CD4-positive, CD25-positive, alpha-beta regulatory T cell (primary cell): Measurements from ENCODE around the gene VAPB. TPM values are rescaled to one million over a fixed set of nuclear protein-coding genes. Genes with fewer than 3 reads are reported as not detected.

ENCODE experiments used
- ATAC-seq, 2 donors: fragments of 150-1000 bp; cut with Tn5 transposase; one replicate each; pipeline ENCODE4 v1.10.0; 2021; ENCODE audit warnings: low read depth in 2 of 2, moderate number of reproducible peaks in 2 of 2, moderate library complexity in 1 of 2
- DNase-seq, 3 donors: peaks; one replicate each; pipeline versions ENCODE4 v3.0.0 to v3.0.0-alpha.2; 2012 to 2022; ENCODE audit warnings: mixed read lengths in 1 of 3
- H3K27ac ChIP-seq: one replicate; pipeline ENCODE4 v1.7.0; 2013; ENCODE audit warnings: mild to moderate bottlenecking, low read length; ENCODE audit not compliant: insufficient read depth, poor library complexity, severe bottlenecking
- H3K27me3 ChIP-seq: one replicate; pipeline ENCODE4 v1.7.0; 2013; ENCODE audit warnings: low read length; ENCODE audit not compliant: control insufficient read depth, insufficient read depth
- H3K36me3 ChIP-seq: one replicate; pipeline ENCODE4 v1.7.0; 2013; ENCODE audit warnings: mild to moderate bottlenecking, low read length, moderate library complexity; ENCODE audit not compliant: control insufficient read depth, insufficient read depth
- H3K4me1 ChIP-seq: 2 replicates; pipeline ENCODE4 v1.7.0; 2013; ENCODE audit warnings: mild to moderate bottlenecking, low read length; ENCODE audit not compliant: insufficient read depth, control insufficient read depth, poor library complexity, severe bottlenecking
- H3K4me3 ChIP-seq: one replicate; pipeline ENCODE4 v1.7.0; 2013; ENCODE audit warnings: low read depth, mild to moderate bottlenecking, low read length, moderate library complexity
- H3K9me3 ChIP-seq, 2 experiments: 1 replicate in 1 of 2; 2 replicates in 1 of 2; pipeline ENCODE4 v1.7.0; 2013; ENCODE audit warnings: low read length in 2 of 2, mild to moderate bottlenecking in 1 of 2, moderate library complexity in 1 of 2; ENCODE audit not compliant: control insufficient read depth in 2 of 2
- H3K27ac Mint-ChIP-seq, 3 donors: one replicate each; pipeline ENCODE4 v1.8.0; 2020 to 2022; ENCODE audit warnings: mild to moderate bottlenecking in 3 of 3, mixed read lengths in 3 of 3, moderate library complexity in 2 of 3
- H3K27me3 Mint-ChIP-seq: one replicate; pipeline ENCODE4 v1.8.0; 2022; ENCODE audit warnings: mild to moderate bottlenecking, mixed read lengths
- H3K36me3 Mint-ChIP-seq: one replicate; pipeline ENCODE4 v1.8.0; 2020; ENCODE audit warnings: mixed read lengths
- H3K4me1 Mint-ChIP-seq, 4 donors: one replicate each; pipeline ENCODE4 v1.8.0; 2020 to 2022; ENCODE audit warnings: mixed read lengths in 4 of 4, mild to moderate bottlenecking in 1 of 4
- H3K4me3 Mint-ChIP-seq, 4 donors: one replicate each; pipeline ENCODE4 v1.8.0; 2020 to 2022; ENCODE audit warnings: mild to moderate bottlenecking in 4 of 4, mixed read lengths in 4 of 4, moderate library complexity in 3 of 4
- H3K9me3 Mint-ChIP-seq, 7 donors: one replicate each; pipeline ENCODE4 v1.8.0; 2020 to 2022; ENCODE audit warnings: mixed read lengths in 7 of 7, mild to moderate bottlenecking in 3 of 7, moderate library complexity in 2 of 7
- polyA plus RNA-seq, 4 donors: library from polyadenylated mRNA; unstranded; fragments of 300-500 nt; fragmentation: Illumina TruSeq; gene quantifications; one replicate each; pipeline ENCODE4 v1.2.3, GENCODE V29; 2021
- total RNA-seq: library from RNA; stranded (reverse); gene quantifications from one replicate; pipeline ENCODE4 v1.2.3, GENCODE V29; 2022

The VAPB gene
- total and polyA plus RNA-seq, 5 donors from 2014 or later = 18.9 to 25.7 (median 21.9) TPM

DNA sequence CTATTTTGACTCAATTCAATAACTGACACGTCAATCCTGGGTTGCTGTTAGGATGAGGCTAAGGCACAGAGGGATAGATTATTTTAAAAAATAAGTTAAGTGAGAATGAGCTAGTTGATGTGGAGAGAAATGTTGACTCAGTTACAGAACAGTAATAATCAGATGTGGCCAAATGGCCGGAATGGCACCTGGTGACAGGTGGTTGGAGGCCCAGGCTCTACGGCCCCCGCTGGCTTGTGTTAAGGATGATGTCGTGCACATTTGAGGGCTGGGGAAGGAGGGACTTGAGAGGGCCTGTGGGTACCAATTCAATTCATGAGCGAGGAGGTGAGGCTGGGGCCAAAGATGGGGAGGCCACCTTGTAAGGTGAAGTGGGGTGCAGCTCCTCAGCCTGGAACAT lies 94.4 kb downstream of the VAPB start:
- H3K4me1 Mint-ChIP-seq = peaks cover 0 to 3% (median 0%) of the 10 kb centered on the region in 4 donors
- peaks cover 16% of the 10 kb centered on the region for H3K27me3 Mint-ChIP-seq
- H3K27ac Mint-ChIP-seq = no peak overlapping the region

DNA sequence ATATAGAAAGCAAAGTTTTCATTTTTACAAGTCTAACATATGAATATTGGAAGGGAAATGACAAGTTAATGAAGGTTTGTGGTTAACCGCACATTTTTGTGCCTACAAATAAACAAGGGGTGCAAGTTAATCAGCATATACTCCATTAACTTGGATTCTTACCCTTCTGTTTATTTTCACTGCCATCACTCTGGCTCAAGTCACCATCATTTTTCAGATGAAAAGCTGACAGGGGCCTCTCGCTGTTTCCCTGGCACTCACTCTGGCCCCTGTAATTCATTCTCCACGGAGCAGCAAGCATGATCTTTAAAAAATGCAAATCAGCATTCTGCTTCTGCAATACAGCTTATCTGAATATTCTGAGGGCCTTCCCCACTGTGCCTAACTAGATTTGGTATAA lies 96.4 kb downstream of the VAPB start:
- no peak overlapping the region for H3K27ac ChIP-seq
- ATAC-seq (no peak), DNase-seq (no peak)
- H3K9me3 ChIP-seq = peaks cover 16 to 22% of the 10 kb centered on the region in 2 experiments
- Mint-ChIP-seq H3K4me1 (peaks cover 0 to 3% (median 0%) of the 10 kb centered on the region in 4 donors), H3K4me3 (no peak overlapping the region), H3K9me3 (peaks cover 0 to 33% (median 11%) of the 10 kb centered on the region in 7 donors), H3K27ac (no peak overlapping the region), H3K27me3 (peaks cover 16% of the 10 kb centered on the region), H3K36me3 (peaks cover 14% of the 10 kb centered on the region)
- H3K4me3 ChIP-seq = no peak overlapping the region
- no peaks in the 10 kb centered on the region for H3K36me3 ChIP-seq
- H3K27me3 ChIP-seq = peaks cover 5% of the 10 kb centered on the region
- H3K4me1 ChIP-seq = no peaks in the 10 kb centered on the region

More for the DNA sequence above, 94.4 kb downstream of the VAPB start:
- peaks cover 5% of the 10 kb centered on the region for H3K27me3 ChIP-seq
- no peak for ATAC-seq
- Mint-ChIP-seq H3K36me3 (peaks cover 9% of the 10 kb centered on the region), H3K4me3 (no peak overlapping the region), H3K9me3 (peaks cover 0 to 25% (median 11%) of the 10 kb centered on the region in 7 donors)
- H3K36me3 ChIP-seq = no peaks in the 10 kb centered on the region
- no peak for DNase-seq
- H3K4me3 ChIP-seq = no peak overlapping the region
- peaks cover 16 to 18% of the 10 kb centered on the region in 2 experiments for H3K9me3 ChIP-seq
- H3K27ac ChIP-seq = no peak overlapping the region
- H3K4me1 ChIP-seq = no peaks in the 10 kb centered on the region

DNA sequence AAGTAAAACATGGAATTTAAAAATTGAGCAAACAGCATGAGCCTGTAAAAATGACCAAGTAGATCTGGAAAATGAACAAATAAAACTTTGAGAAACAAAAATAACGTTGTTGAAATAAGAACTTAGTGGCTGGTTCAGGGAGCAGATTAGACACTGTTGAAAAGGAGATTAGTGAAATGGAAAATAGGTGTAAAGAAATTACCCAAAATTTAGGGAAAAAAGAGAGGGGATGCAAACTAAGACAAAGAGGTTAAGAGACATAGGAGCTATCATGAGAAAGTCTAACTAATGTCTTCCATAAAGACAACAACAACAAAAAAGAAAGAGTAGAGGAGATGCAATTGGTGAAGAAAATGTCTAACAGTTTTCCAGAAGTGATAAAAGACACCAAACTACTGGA lies 97.2 kb downstream of the VAPB start:
- Mint-ChIP-seq H3K27ac (no peak overlapping the region), H3K4me3 (peak overlapping the region in 1 of 4 donors; percentile 73), H3K4me1 (peaks cover 0 to 3% (median 0%) of the 10 kb centered on the region in 4 donors), H3K9me3 (peaks cover 0 to 33% (median 11%) of the 10 kb centered on the region in 7 donors), H3K27me3 (peaks cover 12% of the 10 kb centered on the region), H3K36me3 (peaks cover 14% of the 10 kb centered on the region)
- DNase-seq (no peak), ATAC-seq (no peak)
- Histone ChIP-seq H3K36me3 (no peaks in the 10 kb centered on the region), H3K4me1 (no peaks in the 10 kb centered on the region), H3K9me3 (peaks cover 16 to 22% of the 10 kb centered on the region in 2 experiments), H3K27me3 (peaks cover 5% of the 10 kb centered on the region), H3K4me3 (no peak overlapping the region), H3K27ac (no peak overlapping the region)

DNA sequence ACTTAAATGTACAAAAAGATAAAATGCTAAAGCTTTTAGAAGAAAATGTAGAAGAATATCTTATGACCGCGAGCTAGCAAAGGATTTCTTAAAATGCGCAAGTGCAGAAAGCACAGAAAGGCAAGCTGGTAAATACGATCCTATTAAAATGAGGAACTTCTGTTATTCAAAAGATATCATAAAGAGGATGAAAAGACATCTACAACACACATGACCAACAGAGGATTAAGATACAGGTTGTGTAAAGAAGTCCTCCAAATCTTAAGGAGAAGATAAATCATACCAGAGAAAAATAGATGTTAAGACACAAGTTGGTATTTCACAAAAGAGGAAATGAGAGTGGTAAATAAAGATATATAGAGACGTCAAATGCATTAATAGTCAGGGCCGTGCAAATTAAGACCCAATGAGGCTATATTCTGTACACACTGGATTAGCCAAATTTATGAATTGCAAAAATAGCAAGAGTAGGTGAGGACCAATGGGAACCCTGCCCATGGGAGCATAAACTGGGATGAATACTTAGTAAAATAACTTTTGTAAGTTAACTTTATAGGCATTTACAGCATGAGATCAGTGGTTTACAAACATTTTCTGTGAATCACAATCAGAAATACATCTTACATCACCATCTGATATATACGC lies 103.2 kb downstream of the VAPB start:
- H3K9me3 ChIP-seq = peaks cover 5 to 6% of the 10 kb centered on the region in 2 experiments
- no peak overlapping the region for H3K27ac Mint-ChIP-seq
- H3K4me3 ChIP-seq = no peak overlapping the region
- no peak overlapping the region for H3K27ac ChIP-seq
- DNase-seq = no peak
- no peaks in the 10 kb centered on the region for H3K27me3 ChIP-seq
- peaks cover 4% of the 10 kb centered on the region for H3K27me3 Mint-ChIP-seq
- H3K4me1 ChIP-seq = no peaks in the 10 kb centered on the region
- H3K4me3 Mint-ChIP-seq = no peak overlapping the region
- H3K36me3 ChIP-seq = no peaks in the 10 kb centered on the region
- H3K36me3 Mint-ChIP-seq = peaks cover 5% of the 10 kb centered on the region
- no peak for ATAC-seq
- H3K4me1 Mint-ChIP-seq = no peaks in the 10 kb centered on the region
- H3K9me3 Mint-ChIP-seq = peaks cover 0 to 9% (median 4%) of the 10 kb centered on the region in 7 donors

DNA sequence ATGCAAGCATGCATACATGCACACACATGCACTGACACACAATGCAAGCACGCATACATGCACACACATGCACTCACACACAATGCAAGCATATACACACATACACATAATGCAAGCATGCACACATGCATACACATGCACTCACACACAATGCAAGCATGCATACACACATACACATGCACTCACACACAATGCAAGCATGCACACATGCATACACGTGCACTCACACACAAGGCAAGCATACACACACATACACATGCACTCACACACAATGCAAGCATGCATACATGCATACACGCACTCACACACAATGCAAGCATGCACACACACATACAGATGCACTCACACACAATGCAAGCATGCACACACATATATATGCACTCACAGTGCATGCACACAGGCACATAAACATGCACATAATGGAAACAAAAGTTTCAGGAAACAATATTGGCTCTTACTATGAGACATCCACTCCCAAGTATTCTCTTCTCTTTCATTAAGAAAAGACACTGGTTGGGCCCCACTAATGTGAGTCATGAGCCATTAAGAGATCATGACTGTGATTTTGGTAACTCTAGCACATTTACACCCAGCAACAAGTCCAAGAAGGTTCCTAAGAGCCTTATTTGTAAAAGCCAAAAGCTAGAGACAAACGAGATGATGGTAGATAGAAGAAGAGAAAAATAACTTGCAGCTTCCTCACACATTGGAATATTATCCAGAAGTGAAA lies 103.9 kb downstream of the VAPB start:
- Mint-ChIP-seq H3K27ac (no peak overlapping the region), H3K36me3 (peaks cover 5% of the 10 kb centered on the region), H3K4me1 (no peaks in the 10 kb centered on the region), H3K9me3 (peaks cover 0 to 9% (median 4%) of the 10 kb centered on the region in 7 donors), H3K4me3 (no peak overlapping the region), H3K27me3 (peaks cover 4% of the 10 kb centered on the region)
- no peaks in the 10 kb centered on the region for H3K27me3 ChIP-seq
- ATAC-seq (no peak), DNase-seq (no peak)
- no peaks in the 10 kb centered on the region for H3K36me3 ChIP-seq
- H3K4me1 ChIP-seq = no peaks in the 10 kb centered on the region
- peaks cover 0 to 5% of the 10 kb centered on the region in 2 experiments for H3K9me3 ChIP-seq
- no peak overlapping the region for H3K27ac ChIP-seq
- no peak overlapping the region for H3K4me3 ChIP-seq

DNA sequence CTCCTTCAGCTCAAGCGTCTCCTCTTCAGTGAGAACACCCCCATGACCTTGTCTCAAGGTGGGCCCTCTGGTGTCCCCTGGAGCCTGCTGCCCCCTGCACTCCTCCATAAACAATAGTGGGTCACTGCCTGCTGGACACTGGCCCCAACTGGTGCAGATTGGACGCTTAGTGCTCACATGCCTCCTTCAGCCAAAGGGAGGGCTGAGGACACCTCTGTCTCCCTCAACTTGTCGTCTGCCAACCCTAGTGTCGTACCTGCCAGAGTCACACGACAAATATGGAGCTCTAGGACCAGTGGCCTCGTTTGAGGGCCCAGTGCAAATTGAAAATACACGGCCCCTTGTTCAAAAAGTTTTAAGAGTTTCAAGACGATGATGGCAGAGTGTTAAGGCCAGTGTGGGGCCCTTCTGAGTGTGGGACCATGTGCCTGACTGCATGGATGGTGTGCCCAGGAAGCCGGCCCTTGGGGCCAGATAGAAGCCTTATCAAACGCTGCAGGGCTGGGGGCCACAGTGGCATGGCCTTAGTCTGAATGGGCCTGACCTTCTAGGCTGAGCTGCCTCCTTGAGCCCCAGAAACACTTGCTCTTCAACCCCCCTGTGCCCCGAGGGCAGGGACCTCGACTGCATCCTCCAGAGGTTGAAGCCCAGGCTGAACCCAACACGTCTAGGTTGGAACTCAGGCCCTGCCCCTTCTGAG lies 106.0 kb downstream of the VAPB start:
- H3K27me3 ChIP-seq = no peaks in the 10 kb centered on the region
- H3K27me3 Mint-ChIP-seq = peaks cover 4% of the 10 kb centered on the region
- no peak overlapping the region for H3K4me3 Mint-ChIP-seq
- H3K36me3 ChIP-seq = no peaks in the 10 kb centered on the region
- H3K27ac ChIP-seq = no peak overlapping the region
- peaks cover 0 to 2% (median 0%) of the 10 kb centered on the region in 7 donors for H3K9me3 Mint-ChIP-seq
- DNase-seq (no peak), ATAC-seq (no peak)
- no peaks in the 10 kb centered on the region for H3K4me1 ChIP-seq
- no peak overlapping the region for H3K27ac Mint-ChIP-seq
- H3K4me3 ChIP-seq = no peak overlapping the region
- H3K4me1 Mint-ChIP-seq = no peaks in the 10 kb centered on the region
- H3K9me3 ChIP-seq = no peaks in the 10 kb centered on the region
- H3K36me3 Mint-ChIP-seq = no peaks in the 10 kb centered on the region

DNA sequence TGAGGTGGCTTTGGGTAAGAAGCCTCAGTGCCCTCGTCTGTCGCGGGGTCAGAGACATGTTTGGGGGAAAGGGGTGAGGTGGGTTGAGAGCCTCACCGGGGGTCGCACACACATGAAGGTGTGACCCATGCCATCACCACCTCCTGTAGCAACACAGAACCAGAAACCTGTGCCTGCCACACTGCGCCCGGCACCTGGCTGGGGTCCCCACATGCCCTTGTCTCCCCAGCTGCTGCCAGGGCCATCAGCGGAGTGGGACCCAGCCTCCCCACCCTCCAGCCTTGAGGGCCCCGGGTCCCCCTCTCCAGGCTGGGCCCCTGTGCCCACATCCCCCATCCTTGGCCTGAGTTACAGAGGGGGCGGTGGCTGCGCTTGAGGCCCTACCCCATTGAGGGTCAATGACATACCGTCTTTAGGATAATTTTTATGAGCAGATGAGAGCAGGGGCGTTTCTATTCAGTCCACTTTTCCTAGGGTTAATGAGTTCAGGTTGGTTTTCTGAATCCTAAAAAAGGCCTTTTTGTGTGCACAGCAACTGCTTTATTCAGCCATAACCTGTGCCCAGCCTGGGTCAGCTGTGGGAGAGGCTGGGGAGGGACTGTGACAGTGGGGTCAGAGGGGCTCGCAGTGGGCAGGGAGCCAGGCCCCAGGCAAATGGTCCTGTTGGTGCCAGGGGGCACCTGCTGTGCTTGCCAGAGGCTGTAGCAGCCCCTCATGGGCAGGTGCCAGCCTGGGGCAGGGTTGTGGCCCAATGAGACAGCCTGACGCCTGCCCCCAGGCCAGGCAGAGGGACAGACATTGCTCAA lies 106.8 kb downstream of the VAPB start:
- no peak overlapping the region for H3K27ac Mint-ChIP-seq

More for the DNA sequence above, 106.8 kb downstream of the VAPB start:
- peaks cover 0 to 3% (median 0%) of the 10 kb centered on the region in 7 donors for H3K9me3 Mint-ChIP-seq
- H3K36me3 ChIP-seq = no peaks in the 10 kb centered on the region
- no peaks in the 10 kb centered on the region for H3K27me3 ChIP-seq
- H3K4me3 Mint-ChIP-seq = no peak overlapping the region
- H3K9me3 ChIP-seq = no peaks in the 10 kb centered on the region
- DNase-seq (no peak), ATAC-seq (no peak)
- H3K27ac ChIP-seq = no peak overlapping the region
- H3K27me3 Mint-ChIP-seq = peaks cover 4% of the 10 kb centered on the region
- no peak overlapping the region for H3K4me3 ChIP-seq
- H3K4me1 Mint-ChIP-seq = no peaks in the 10 kb centered on the region
- no peaks in the 10 kb centered on the region for H3K36me3 Mint-ChIP-seq
- no peaks in the 10 kb centered on the region for H3K4me1 ChIP-seq
